Testis (tissue), 3 donors: ENCODE measurements around the gene ANKRD9. TPM values are rescaled to one million over a fixed set of nuclear protein-coding genes. Genes with fewer than 3 reads are reported as not detected.

Experiments used
- microRNA-seq, 2 donors: library from miRNA; unstranded; fragments of <30 nt; microRNA quantifications; one replicate each; pipeline ENCODE4, GENCODE V29; 2016; ENCODE audit warnings: borderline number of aligned reads in 2 of 2, borderline replicate concordance in 1 of 2
- polyA plus RNA-seq: library from polyadenylated mRNA; stranded (reverse); fragments of 350-450 nt; fragmentation: Illumina TruSeq; extraction: RNeasy Lipid Tissue Mini Kit (QIAGEN cat#74804); gene quantifications from one replicate; pipeline ENCODE4 v1.2.3, GENCODE V29; 2014; ENCODE audit warnings: low read depth, low replicate concordance; ENCODE audit not compliant: insufficient read depth
- small RNA-seq, 2 donors: library from RNA; depleted of rRNA; stranded (forward); fragments of <200 nt; gene quantifications; one replicate each; pipeline ENCODE3, GENCODE V24; 2016
- total RNA-seq, 2 donors: library from RNA; depleted of rRNA; stranded (reverse); fragments of >200 nt; gene quantifications; one replicate each; pipeline ENCODE4 v1.2.3, GENCODE V29; 2016

The ANKRD9 gene
- total and polyA plus RNA-seq, 3 donors from 2014 or later = 21.0 to 153 (median 88.7) TPM

Small RNA genes within 50 kb of the gene (microRNA-seq; reads per million reads assigned to microRNA genes)
- 0 reads per million in 2 donors for gene MIR4309

Small RNA genes within 50 kb of the gene (small RNA-seq; reads per million reads assigned to genes)
- 0 reads per million in 2 donors for gene MIR4309

Other genes starting within 250 kb of the ANKRD9 start
- 100 to 1,000 TPM; 157 to 188 TPM for gene MOK, start 204.6 kb downstream of the ANKRD9 start, total RNA-seq
- 171 TPM for gene MOK, start 204.6 kb downstream of the ANKRD9 start, polyA plus RNA-seq
- 10 to 100 TPM; 41.4 to 55.4 TPM for gene ZNF839, start 190.0 kb downstream of the ANKRD9 start, total RNA-seq
- gene ZNF839, start 190.0 kb downstream of the ANKRD9 start, polyA plus RNA-seq = 59.0 TPM
- gene CINP, start 146.9 kb downstream of the ANKRD9 start, total RNA-seq = 10 to 100 TPM; 55.1 to 70.1 TPM
- 80.6 TPM for gene CINP, start 146.9 kb downstream of the ANKRD9 start, polyA plus RNA-seq
- gene TECPR2, start 146.8 kb downstream of the ANKRD9 start, total RNA-seq = 10 to 100 TPM; 43.4 to 65.9 TPM
- 43.6 TPM for gene TECPR2, start 146.8 kb downstream of the ANKRD9 start, polyA plus RNA-seq
- 10 to 100 TPM; 33.9 to 37.8 TPM for gene RCOR1, start 82.9 kb upstream of the ANKRD9 start, total RNA-seq
- 33.8 TPM for gene RCOR1, start 82.9 kb upstream of the ANKRD9 start, polyA plus RNA-seq